Brain microvascular endothelial cell (primary cell): Measurements from ENCODE around the gene KIF18A.
"Not testable (repeated sequence)": the region's sequence is repeated elsewhere in the genome, so short reads cannot be mapped to it uniquely, and the experiment has no call there.

Experiments used
- DNase-seq: peaks from one replicate; pipeline ENCODE4 v3.0.0-alpha.2; 2020
- H3K27ac ChIP-seq: fragments of 250-450 bp; sonication (Bioruptor Pico); 2 replicates; pipeline ENCODE4 v1.5.1; 2020; ENCODE audit warnings: mild to moderate bottlenecking, moderate library complexity
- H3K27me3 ChIP-seq: fragments of 250-450 bp; sonication (Bioruptor Pico); replicated peaks from 2 replicates; pipeline ENCODE4 v1.5.1; 2020; ENCODE audit warnings: mild to moderate bottlenecking
- H3K36me3 ChIP-seq: fragments of 250-450 bp; sonication (Bioruptor Pico); replicated peaks from 2 replicates; pipeline ENCODE4 v1.5.1; 2020; ENCODE audit warnings: mild to moderate bottlenecking
- H3K4me3 ChIP-seq: 2 replicates; pipeline ENCODE4 v1.5.1; 2011; ENCODE audit warnings: low read depth, mild to moderate bottlenecking, control low read depth, low read length, moderate library complexity
- in situ Hi-C: cut with HindIII; loops from 2 replicates; pipeline ENCODE4 v1.10.0; 2017; ENCODE audit warnings: low sequenced_read_pairs, low pct_ligation_motif_present
- TF ChIP-seq, protein P1 (sequence below): IDR thresholded peaks from 2 replicates; pipeline ENCODE4 v1.5.1; 2011; ENCODE audit warnings: low read depth, mild to moderate bottlenecking, moderate library complexity, low read length, control low read depth, inconsistent platforms; ENCODE audit errors: missing control alignments

Gene KIF18A

DNA sequence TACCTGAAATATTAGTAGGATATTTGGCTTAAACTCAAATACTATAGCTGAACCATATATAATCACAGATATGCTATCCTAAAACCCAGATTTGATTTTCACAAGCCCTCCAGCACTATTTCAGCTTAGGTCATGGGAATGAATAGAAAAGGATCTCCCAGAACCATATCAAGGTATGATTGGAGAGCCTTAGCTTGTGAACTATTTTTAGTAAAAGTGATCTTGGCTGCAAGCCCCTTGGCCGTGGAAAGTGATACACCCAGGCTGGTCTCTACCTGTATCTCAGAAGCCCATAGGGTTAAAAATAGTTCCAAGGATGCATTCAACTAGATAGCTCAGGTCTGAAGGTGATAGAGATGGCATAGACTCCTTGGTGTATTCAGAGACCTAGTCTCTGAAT, 9.7 kb downstream of the KIF18A start:
- no peak for DNase-seq
- H3K27ac ChIP-seq, result no peak overlapping the region
- in situ Hi-C loops, result no loop called here
- TF ChIP-seq, protein P1, sequence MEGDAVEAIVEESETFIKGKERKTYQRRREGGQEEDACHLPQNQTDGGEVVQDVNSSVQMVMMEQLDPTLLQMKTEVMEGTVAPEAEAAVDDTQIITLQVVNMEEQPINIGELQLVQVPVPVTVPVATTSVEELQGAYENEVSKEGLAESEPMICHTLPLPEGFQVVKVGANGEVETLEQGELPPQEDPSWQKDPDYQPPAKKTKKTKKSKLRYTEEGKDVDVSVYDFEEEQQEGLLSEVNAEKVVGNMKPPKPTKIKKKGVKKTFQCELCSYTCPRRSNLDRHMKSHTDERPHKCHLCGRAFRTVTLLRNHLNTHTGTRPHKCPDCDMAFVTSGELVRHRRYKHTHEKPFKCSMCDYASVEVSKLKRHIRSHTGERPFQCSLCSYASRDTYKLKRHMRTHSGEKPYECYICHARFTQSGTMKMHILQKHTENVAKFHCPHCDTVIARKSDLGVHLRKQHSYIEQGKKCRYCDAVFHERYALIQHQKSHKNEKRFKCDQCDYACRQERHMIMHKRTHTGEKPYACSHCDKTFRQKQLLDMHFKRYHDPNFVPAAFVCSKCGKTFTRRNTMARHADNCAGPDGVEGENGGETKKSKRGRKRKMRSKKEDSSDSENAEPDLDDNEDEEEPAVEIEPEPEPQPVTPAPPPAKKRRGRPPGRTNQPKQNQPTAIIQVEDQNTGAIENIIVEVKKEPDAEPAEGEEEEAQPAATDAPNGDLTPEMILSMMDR, result no peak
- no peak overlapping the region for H3K4me3 ChIP-seq
- H3K27me3 ChIP-seq, result no peaks in the 10 kb centered on the region
- H3K36me3 ChIP-seq, result no peaks in the 10 kb centered on the region

GRCh38 chr11:28092786-28093185, 15.2 kb downstream of the KIF18A start:
- no peak overlapping the region for H3K4me3 ChIP-seq
- no peaks in the 10 kb centered on the region for H3K36me3 ChIP-seq
- no peaks in the 10 kb centered on the region for H3K27me3 ChIP-seq
- in situ Hi-C loops, result no loop called here
- TF ChIP-seq, protein P1, result no peak
- no peak for DNase-seq
- H3K27ac ChIP-seq, result no peak overlapping the region

- Histone ChIP-seq H3K4me3 (no peak overlapping the region), H3K27ac (peak overlapping the region; percentile 6), H3K36me3 (no peaks in the 10 kb centered on the region), H3K27me3 (no peaks in the 10 kb centered on the region)
- in situ Hi-C loops, result no loop called here
- TF ChIP-seq, protein P1, result no peak
- no peak for DNase-seq
These were observed 17.8 kb downstream of the KIF18A start for GRCh38 chr11:28090052-28090749.

- no peak for DNase-seq
- H3K27ac ChIP-seq, result no peak overlapping the region
- TF ChIP-seq, protein P1, result no peak
- no peaks in the 10 kb centered on the region for H3K36me3 ChIP-seq
- in situ Hi-C loops, result no loop called here
- H3K27me3 ChIP-seq, result no peaks in the 10 kb centered on the region
- H3K4me3 ChIP-seq, result no peak overlapping the region
These were observed 18.6 kb downstream of the KIF18A start for GRCh38 chr11:28089378-28089777.

- H3K36me3 ChIP-seq, H3K27ac ChIP-seq, H3K27me3 ChIP-seq, DNase-seq, in situ Hi-C loops, H3K4me3 ChIP-seq: not testable (repeated sequence)
These were observed 20.3 kb downstream of the KIF18A start for GRCh38 chr11:28087693-28088092.

DNA sequence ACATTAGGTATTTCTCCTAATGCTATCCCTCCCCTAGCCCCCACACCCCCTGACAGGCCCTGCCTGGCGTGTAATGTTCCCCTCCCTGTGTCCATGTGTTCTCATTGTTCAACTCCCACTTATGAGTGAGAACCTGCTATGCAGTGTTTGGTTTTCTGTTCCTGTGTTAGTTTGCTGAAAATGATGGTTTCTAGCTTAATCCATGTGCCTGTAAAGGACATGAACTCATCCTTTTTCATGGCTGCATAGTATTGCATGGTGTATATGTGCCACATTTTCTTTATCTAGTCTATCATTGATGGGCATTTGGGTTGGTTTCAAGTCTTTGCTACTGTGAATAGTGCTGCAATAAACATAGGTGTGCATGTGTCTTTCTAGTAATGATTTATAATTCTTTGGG, 20.8 kb downstream of the KIF18A start:
- H3K4me3 ChIP-seq, H3K27ac ChIP-seq, H3K36me3 ChIP-seq, H3K27me3 ChIP-seq, DNase-seq, in situ Hi-C loops: not testable (repeated sequence)

DNA sequence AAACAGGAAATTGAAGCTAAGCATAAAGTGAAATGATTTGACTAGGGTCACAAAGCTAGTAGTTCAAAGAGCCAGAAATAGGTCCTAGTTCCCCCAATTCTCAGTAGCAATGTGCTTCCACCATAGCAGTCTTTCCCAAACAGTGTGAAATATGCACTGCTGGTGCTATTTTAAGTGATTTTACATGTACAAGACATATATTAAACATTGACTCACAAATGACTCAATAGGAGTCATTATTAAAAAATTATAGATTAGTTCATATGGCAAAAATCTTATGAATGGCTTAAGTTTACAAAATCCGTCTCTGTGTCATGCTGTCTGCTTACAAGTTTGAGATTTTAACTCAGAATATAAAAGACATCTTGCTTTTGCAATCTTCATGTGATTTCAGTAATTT, 21.4 kb downstream of the KIF18A start:
- Histone ChIP-seq H3K27ac (peak overlapping the region; percentile 66), H3K36me3 (no peaks in the 10 kb centered on the region), H3K27me3 (no peaks in the 10 kb centered on the region), H3K4me3 (no peak overlapping the region)
- in situ Hi-C loops, result no loop called here
- peak; percentile 42 for DNase-seq
- TF ChIP-seq, protein P1, result no peak
